NCI-H187 treated with DMSO at 0.1 percent for 48 hours (cell line): Measurements from ENCODE around the gene RPTN.

Source experiments
- DNase-seq: peaks from one replicate; lab custom pipeline; 2025; lab: John Stamatoyannopoulos, UW

The RPTN gene

GRCh38 chr1:152159144-152159543 lies at the start of gene RPTN:
Gene RPTN, minus strand, starts transcription at chr1:152159228. Its CDS starts 1,339 bp downstream, at chr1:152157889.
- no peak for DNase-seq

GRCh38 chr1:152198982-152199381 lies 40.0 kb upstream of the RPTN start:
- no peak for DNase-seq

- no peak for DNase-seq
Observed at GRCh38 chr1:152197361-152197941, 38.4 kb upstream of the RPTN start.

- DNase-seq = no peak
Observed at GRCh38 chr1:152191711-152192110, 32.7 kb upstream of the RPTN start.

- DNase-seq = no peak
Observed at GRCh38 chr1:152191260-152191659, 32.2 kb upstream of the RPTN start.

- no peak for DNase-seq
Observed at GRCh38 chr1:152190589-152190988, 31.6 kb upstream of the RPTN start.

GRCh38 chr1:152189657-152190442 lies 30.8 kb upstream of the RPTN start:
- no peak for DNase-seq

- no peak for DNase-seq
Observed at GRCh38 chr1:152188673-152189591, 29.9 kb upstream of the RPTN start.

- no peak for DNase-seq
Observed at GRCh38 chr1:152186556-152187285, 27.7 kb upstream of the RPTN start.

GRCh38 chr1:152185544-152186391 lies 26.7 kb upstream of the RPTN start:
- no peak for DNase-seq

- DNase-seq = no peak
Observed at GRCh38 chr1:152182944-152183361, 23.9 kb upstream of the RPTN start.

- DNase-seq = no peak
Observed at GRCh38 chr1:152182431-152182830, 23.4 kb upstream of the RPTN start.

GRCh38 chr1:152179566-152179965 lies 20.5 kb upstream of the RPTN start:
- no peak for DNase-seq

GRCh38 chr1:152170287-152170905 lies 11.4 kb upstream of the RPTN start:
- DNase-seq = no peak

- no peak for DNase-seq
Observed at GRCh38 chr1:152169366-152170025, 10.5 kb upstream of the RPTN start.

GRCh38 chr1:152168535-152168868 lies 9.5 kb upstream of the RPTN start:
- DNase-seq = no peak

- no peak for DNase-seq
Observed at GRCh38 chr1:152167835-152168534, 9.0 kb upstream of the RPTN start.

GRCh38 chr1:152166966-152167365 lies 7.9 kb upstream of the RPTN start:
- no peak for DNase-seq

- no peak for DNase-seq
Observed at GRCh38 chr1:152165286-152166077, 6.5 kb upstream of the RPTN start.
